Measurements from ENCODE around the gene MSRB3. TPM values are rescaled to one million over a fixed set of nuclear protein-coding genes. Genes with fewer than 3 reads are reported as not detected.

The MSRB3 gene
- total and polyA plus RNA-seq, 10 donors = 4.3 to 64.4 (median 19.7) TPM

DNA sequence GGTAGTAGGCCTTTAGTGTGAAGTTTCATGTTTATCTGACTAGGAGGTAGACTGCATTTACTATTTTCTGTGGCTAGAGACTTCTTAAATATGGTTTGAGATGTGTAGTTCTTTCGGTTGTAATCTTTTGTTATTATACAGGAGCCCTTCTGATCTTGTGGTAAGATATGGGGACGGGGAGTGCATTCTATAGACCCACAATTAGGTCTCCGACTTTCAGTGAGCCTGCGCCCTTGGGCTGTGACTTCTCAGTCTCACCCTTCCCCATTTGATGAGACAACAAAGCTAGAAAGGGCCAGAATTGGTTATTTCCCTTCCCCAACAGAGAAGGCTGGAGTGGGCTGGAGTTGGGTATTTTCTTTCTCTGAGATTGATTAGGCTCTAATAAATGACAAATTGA lies 130.0 kb downstream of the MSRB3 start:
- Histone ChIP-seq H3K9me3 (peaks cover 0 to 5% (median 0%) of the 10 kb centered on the region in 8 donors), H3K4me3 (no peak overlapping the region), H3K27me3 (replicated peaks in 1 of 7) (no peaks in the 10 kb centered on the region), H3K27ac (no peak overlapping the region), H3K4me1 (peaks cover 0 to 12% (median 0%) of the 10 kb centered on the region in 6 donors), H3K36me3 (no peaks in the 10 kb centered on the region)
- intact Hi-C loops (cut with DNase I; ENCODE audit: low total_unique reads) = no loop called here
- no peak for DNase-seq
- no peak for TF ChIP-seq POLR2AphosphoS5 (IDR thresholded peaks at IDR 0.05)
- no peak for TF ChIP-seq POLR2A (IDR thresholded peaks at IDR 0.05)
- TF ChIP-seq, protein P1, sequence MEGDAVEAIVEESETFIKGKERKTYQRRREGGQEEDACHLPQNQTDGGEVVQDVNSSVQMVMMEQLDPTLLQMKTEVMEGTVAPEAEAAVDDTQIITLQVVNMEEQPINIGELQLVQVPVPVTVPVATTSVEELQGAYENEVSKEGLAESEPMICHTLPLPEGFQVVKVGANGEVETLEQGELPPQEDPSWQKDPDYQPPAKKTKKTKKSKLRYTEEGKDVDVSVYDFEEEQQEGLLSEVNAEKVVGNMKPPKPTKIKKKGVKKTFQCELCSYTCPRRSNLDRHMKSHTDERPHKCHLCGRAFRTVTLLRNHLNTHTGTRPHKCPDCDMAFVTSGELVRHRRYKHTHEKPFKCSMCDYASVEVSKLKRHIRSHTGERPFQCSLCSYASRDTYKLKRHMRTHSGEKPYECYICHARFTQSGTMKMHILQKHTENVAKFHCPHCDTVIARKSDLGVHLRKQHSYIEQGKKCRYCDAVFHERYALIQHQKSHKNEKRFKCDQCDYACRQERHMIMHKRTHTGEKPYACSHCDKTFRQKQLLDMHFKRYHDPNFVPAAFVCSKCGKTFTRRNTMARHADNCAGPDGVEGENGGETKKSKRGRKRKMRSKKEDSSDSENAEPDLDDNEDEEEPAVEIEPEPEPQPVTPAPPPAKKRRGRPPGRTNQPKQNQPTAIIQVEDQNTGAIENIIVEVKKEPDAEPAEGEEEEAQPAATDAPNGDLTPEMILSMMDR (IDR thresholded peaks at IDR 0.05 in 8 of 11, conservative IDR thresholded peaks at IDR 0.05 in 3 of 11) = no peak
- 72 to 91% (median 87%) methylated on average over 4 of the region's 4 CpGs for whole genome bisulfite sequencing, 5 donors

DNA sequence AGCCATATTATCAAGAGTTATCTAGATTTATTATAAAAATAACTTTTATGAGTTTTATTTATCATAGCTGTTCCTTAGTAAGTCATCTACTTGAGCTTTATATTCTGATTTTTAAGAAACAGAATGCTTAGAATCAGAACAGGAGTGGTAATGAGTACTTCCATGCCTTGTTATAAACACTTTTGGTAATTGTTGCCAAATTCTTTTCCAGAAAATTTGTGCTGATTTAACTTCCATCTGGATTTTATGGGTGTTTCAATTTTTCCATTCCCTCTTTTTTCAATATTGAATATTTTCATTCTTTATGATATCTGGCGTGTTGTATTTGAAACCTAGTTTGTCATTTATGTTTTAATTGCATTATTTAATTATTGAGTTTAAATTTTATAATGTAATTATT lies 131.2 kb downstream of the MSRB3 start:
- peaks cover 0 to 5% (median 0%) of the 10 kb centered on the region in 8 donors for H3K9me3 ChIP-seq
- intact Hi-C loops (cut with DNase I; ENCODE audit: low total_unique reads) = no loop called here
- no peak for DNase-seq

DNA sequence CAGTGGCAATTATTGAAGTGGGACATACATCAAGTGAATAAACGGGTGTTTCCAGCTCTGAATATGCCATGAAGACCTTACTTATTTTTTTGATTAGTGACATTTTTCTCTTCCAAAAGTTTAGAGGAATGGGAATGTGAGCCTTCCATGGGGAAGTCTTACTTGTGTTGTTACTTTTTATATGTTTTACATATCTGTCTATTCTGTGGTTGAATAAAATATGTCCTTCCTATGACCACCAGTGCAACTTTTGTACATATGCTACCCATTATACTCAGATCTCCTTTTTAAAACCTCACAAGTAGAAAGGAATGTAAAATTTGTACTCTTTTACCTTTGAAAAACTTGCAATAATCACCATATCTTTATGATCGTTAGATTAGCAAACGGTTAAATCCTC lies 132.7 kb downstream of the MSRB3 start:
- Histone ChIP-seq H3K36me3 (no peaks in the 10 kb centered on the region), H3K4me3 (no peak overlapping the region), H3K27me3 (replicated peaks in 1 of 7) (no peaks in the 10 kb centered on the region), H3K9me3 (peaks cover 0 to 5% (median 0%) of the 10 kb centered on the region in 8 donors), H3K27ac (no peak overlapping the region), H3K4me1 (peaks cover 0 to 21% (median 0%) of the 10 kb centered on the region in 6 donors)
- intact Hi-C loops (cut with DNase I; ENCODE audit: low total_unique reads) = no loop called here
- WGBS, 5 donors = 86 to 97% (median 92%) methylated on average over 3 of the region's 3 CpGs
- no peak for DNase-seq
- TF ChIP-seq, protein P1 (IDR thresholded peaks at IDR 0.05 in 8 of 11, conservative IDR thresholded peaks at IDR 0.05 in 3 of 11) = no peak
- TF ChIP-seq POLR2AphosphoS5 (IDR thresholded peaks at IDR 0.05) (no peak), POLR2A (IDR thresholded peaks at IDR 0.05) (no peak)

More for the DNA sequence above, 131.2 kb downstream of the MSRB3 start:
- no peak for TF ChIP-seq POLR2A (IDR thresholded peaks at IDR 0.05)
- H3K27me3 ChIP-seq (replicated peaks in 1 of 7) = no peaks in the 10 kb centered on the region
- H3K4me3 ChIP-seq = no peak overlapping the region
- H3K27ac ChIP-seq = no peak overlapping the region
- H3K36me3 ChIP-seq = no peaks in the 10 kb centered on the region
- WGBS, 5 donors = 85 to 98% (median 94%) methylated on average over 1 of the region's 1 CpG
- H3K4me1 ChIP-seq = peaks cover 0 to 21% (median 0%) of the 10 kb centered on the region in 6 donors

DNA sequence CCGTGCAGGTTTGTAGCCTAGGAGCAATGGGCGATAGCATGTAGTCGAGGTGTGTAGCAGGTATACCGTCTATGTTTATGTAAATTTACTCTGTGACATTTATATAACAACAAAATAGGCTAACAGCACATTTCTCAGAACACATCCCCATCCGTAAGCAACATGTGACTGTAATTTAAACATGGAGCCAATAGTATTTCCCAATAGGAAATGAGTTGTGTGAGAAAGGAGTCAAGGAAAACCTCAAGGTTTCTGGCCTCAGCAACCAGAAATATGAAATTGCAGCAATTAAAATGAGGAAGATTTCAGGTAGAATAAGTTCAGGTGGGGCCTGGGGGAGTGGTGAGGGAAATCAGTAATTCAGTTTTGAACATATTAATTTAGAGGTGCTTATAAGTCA lies 136.0 kb downstream of the MSRB3 start:
- Histone ChIP-seq H3K27ac (no peak overlapping the region), H3K9me3 (no peaks in the 10 kb centered on the region), H3K27me3 (replicated peaks in 1 of 7) (no peaks in the 10 kb centered on the region), H3K36me3 (peaks cover 0 to 11% (median 0%) of the 10 kb centered on the region in 6 donors), H3K4me1 (peaks cover 0 to 21% (median 0%) of the 10 kb centered on the region in 6 donors), H3K4me3 (no peak overlapping the region)
- intact Hi-C loops (cut with DNase I; ENCODE audit: low total_unique reads) = no loop called here
- WGBS, 5 donors = 79 to 93% (median 84%) methylated on average over 5 of the region's 5 CpGs
- DNase-seq = no peak
- TF ChIP-seq POLR2A (IDR thresholded peaks at IDR 0.05) (no peak), POLR2AphosphoS5 (IDR thresholded peaks at IDR 0.05) (no peak)
- TF ChIP-seq, protein P1 (IDR thresholded peaks at IDR 0.05 in 8 of 11, conservative IDR thresholded peaks at IDR 0.05 in 3 of 11) = no peak

DNA sequence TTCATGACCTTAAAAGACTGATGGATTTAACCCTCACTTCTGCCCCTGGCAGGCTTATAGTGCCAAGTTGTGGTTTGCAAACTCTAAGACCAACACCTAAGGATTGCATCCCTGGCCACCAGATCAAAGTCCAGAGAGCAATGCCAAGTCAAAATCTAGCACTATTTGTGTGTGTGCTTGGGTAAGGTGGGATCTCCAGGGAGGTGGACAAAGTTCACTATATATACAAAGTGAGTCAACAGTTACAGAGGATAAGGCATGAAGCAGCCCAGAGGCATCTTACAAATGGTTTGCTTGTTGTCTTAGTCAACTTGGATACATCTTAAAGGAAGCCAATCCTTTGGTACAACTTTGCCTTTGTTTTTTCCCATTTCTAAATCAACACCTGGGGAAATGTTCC lies 137.3 kb downstream of the MSRB3 start:
- no peaks in the 10 kb centered on the region for H3K27me3 ChIP-seq (replicated peaks in 1 of 7)
- DNase-seq = no peak
- intact Hi-C loops (cut with DNase I; ENCODE audit: low total_unique reads) = no loop called here

More for the DNA sequence above, 137.3 kb downstream of the MSRB3 start:
- Histone ChIP-seq H3K9me3 (peaks cover 0 to 11% (median 6%) of the 10 kb centered on the region in 8 donors), H3K36me3 (peaks cover 0 to 16% (median 0%) of the 10 kb centered on the region in 6 donors), H3K4me1 (peaks cover 0 to 12% (median 0%) of the 10 kb centered on the region in 6 donors), H3K4me3 (no peak overlapping the region), H3K27ac (no peak overlapping the region)
- TF ChIP-seq POLR2AphosphoS5 (IDR thresholded peaks at IDR 0.05) (no peak), POLR2A (IDR thresholded peaks at IDR 0.05) (no peak)
- TF ChIP-seq, protein P1 (IDR thresholded peaks at IDR 0.05 in 8 of 11, conservative IDR thresholded peaks at IDR 0.05 in 3 of 11) = no peak
